ENCODE results near the gene FBXO31. TPM values are rescaled to one million over a fixed set of nuclear protein-coding genes. Genes with fewer than 3 reads are reported as not detected.
A peak's percentile ranks its signal among the peaks of the same experiment; 100 is the strongest.

The FBXO31 gene
- total RNA-seq, 1 donor from 2014 or later = 44.6 TPM

- ATAC-seq (peak; percentile 90), DNase-seq (ENCODE audit: low spot score) (peak; percentile 98)
Observed at GRCh38 chr16:87316923-87317749, 66.4 kb downstream of the FBXO31 start, which contains the start of gene C16orf95. Gene C16orf95, minus strand, starts transcription at chr16:87317392. Its CDS starts 150 bp downstream, at chr16:87317242.

- DNase-seq (ENCODE audit: low spot score) (no peak), ATAC-seq (no peak)
Observed at GRCh38 chr16:87316450-87316922, 67.1 kb downstream of the FBXO31 start.

- ATAC-seq (no peak), DNase-seq (ENCODE audit: low spot score) (peak; percentile 42)
Observed at GRCh38 chr16:87314990-87315420, 68.6 kb downstream of the FBXO31 start.

GRCh38 chr16:87312008-87312407 lies 71.6 kb downstream of the FBXO31 start:
- DNase-seq (ENCODE audit: low spot score) (no peak), ATAC-seq (no peak)

- ATAC-seq (no peak), DNase-seq (ENCODE audit: low spot score) (no peak)
Observed at GRCh38 chr16:87311387-87311786, 72.2 kb downstream of the FBXO31 start.

- no peak for DNase-seq (ENCODE audit: low spot score)
- ATAC-seq = no peak
Observed at GRCh38 chr16:87310610-87311009, 73.0 kb downstream of the FBXO31 start.

GRCh38 chr16:87309620-87310525 lies 73.7 kb downstream of the FBXO31 start:
- no peak for DNase-seq (ENCODE audit: low spot score)
- ATAC-seq = no peak

GRCh38 chr16:87308826-87309225 lies 74.8 kb downstream of the FBXO31 start:
- ATAC-seq (no peak), DNase-seq (ENCODE audit: low spot score) (no peak)

- ATAC-seq = no peak
- no peak for DNase-seq (ENCODE audit: low spot score)
Observed at GRCh38 chr16:87306516-87306915, 77.1 kb downstream of the FBXO31 start.

- DNase-seq (ENCODE audit: low spot score) (no peak), ATAC-seq (peak; percentile 14)
Observed at GRCh38 chr16:87305505-87306391, 77.8 kb downstream of the FBXO31 start.

GRCh38 chr16:87304951-87305350 lies 78.6 kb downstream of the FBXO31 start:
- no peak for DNase-seq (ENCODE audit: low spot score)
- ATAC-seq = no peak

- DNase-seq (ENCODE audit: low spot score) (no peak), ATAC-seq (no peak)
Observed at GRCh38 chr16:87303962-87304521, 79.5 kb downstream of the FBXO31 start.

- ATAC-seq (no peak), DNase-seq (ENCODE audit: low spot score) (no peak)
Observed at GRCh38 chr16:87303431-87303930, 80.1 kb downstream of the FBXO31 start.

- ATAC-seq (no peak), DNase-seq (ENCODE audit: low spot score) (no peak)
Observed at GRCh38 chr16:87298857-87299465, 84.6 kb downstream of the FBXO31 start.

GRCh38 chr16:87297918-87298631 lies 85.5 kb downstream of the FBXO31 start:
- ATAC-seq (peak; percentile 55), DNase-seq (ENCODE audit: low spot score) (no peak)

- DNase-seq (ENCODE audit: low spot score) = no peak
- ATAC-seq = no peak
Observed at GRCh38 chr16:87297407-87297806, 86.2 kb downstream of the FBXO31 start.

- no peak for ATAC-seq
- no peak for DNase-seq (ENCODE audit: low spot score)
Observed at GRCh38 chr16:87295661-87296531, 87.7 kb downstream of the FBXO31 start.

- no peak for ATAC-seq
- no peak for DNase-seq (ENCODE audit: low spot score)
Observed at GRCh38 chr16:87295259-87295658, 88.3 kb downstream of the FBXO31 start.

All from left lobe of liver (tissue), 2 donors.